Activated CD4-positive, alpha-beta T cell treated with anti-CD3 and anti-CD28 coated beads, Interleukin-2, amount 50 U/mL, for 48 hours (primary cell): ENCODE measurements around the gene LMO4.

ENCODE experiments used
- DNase-seq, 2 experiments: peaks; one replicate each; pipeline ENCODE4 v3.0.0-alpha.2; 2020

The LMO4 gene, protein sequence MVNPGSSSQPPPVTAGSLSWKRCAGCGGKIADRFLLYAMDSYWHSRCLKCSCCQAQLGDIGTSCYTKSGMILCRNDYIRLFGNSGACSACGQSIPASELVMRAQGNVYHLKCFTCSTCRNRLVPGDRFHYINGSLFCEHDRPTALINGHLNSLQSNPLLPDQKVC

DNA sequence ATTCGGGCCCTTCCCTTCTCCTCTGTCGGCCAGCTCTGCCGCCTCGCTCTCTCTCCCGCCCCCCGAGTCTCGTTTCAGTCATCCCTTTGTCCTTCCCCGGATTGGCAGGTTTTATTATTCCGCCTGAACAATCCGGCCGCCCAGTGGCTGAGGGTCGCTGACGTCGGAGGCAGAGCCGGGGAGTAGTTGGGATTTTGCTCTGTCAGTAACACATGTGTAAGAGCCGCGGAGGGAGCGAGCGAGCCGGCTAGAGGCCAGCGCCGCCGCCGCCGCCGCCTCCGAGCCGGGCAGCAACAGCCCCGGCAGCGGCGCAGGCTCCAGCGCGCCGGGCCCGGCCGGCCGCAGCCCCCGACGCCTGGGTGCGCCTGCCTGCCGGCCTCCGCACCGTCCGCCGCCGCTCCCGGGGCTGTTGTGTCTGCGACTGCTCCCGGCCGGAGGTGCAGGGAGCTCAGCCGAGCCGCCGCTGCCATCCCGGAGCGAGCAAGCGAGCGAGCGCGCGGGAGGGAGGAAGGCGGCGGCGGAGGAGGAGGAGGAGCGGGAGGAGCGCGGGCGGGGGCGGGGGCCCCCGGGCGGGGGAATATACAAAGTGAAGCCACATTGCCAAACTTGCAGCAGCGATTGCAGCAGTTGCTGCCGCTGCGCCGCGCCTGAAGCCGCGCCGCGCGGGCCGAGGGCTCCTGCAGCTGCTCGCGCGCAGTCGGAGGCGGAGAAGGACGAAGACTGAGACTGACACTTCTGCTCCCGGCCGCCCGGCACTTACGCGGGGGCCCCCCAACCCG is at the start of gene LMO4:
LMO4 (plus strand) TSS at position 609 of the 779 bp plus-strand sequence. CDS start 3,136 bp downstream, outside the sequence.
- peak; percentile 84 to 89 for DNase-seq

DNA sequence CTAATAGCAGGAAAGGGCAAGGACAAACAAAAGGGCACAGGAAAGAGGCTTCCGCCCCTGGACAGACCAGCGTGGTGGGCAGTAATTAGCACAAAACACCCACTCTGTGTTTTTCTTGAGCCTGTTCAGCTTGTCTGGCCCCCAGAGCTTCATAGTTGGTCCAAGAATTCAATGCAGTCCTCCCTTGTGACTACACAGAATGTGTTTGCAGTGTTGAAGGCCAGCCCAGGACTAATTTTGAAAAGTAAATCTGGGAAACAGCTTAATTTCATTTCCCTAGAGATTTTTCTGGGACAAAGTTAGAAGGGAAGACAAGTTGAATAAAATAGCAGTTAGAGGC is 49.2 kb upstream of the LMO4 start:
- DNase-seq = no peak

DNA sequence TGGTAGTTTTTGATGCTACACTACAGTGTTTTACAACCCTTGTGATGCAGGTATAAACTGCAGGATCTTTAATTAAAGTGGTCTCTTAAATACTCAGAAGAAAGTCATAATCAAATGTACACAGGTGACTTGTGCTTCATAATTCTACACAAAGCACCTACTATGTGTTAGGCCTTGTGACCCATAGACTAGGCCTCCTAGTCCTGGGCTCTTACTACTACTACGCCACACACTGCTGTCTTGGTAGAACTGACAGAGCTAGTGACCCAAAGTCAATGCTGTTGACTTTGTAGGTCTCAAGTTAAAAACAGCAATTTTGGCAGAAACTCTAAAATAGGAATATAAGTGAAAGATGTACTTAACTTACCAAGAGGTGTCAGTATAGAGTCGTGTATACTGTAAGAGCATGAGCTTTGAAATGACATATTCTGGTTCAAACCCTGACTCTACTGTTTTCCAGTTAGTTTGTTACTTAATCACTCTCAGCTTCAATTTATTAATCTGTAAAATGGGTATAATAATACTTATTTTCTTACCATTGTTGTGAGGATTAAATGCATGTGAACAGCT is 48.6 kb upstream of the LMO4 start:
- no peak for DNase-seq

DNA sequence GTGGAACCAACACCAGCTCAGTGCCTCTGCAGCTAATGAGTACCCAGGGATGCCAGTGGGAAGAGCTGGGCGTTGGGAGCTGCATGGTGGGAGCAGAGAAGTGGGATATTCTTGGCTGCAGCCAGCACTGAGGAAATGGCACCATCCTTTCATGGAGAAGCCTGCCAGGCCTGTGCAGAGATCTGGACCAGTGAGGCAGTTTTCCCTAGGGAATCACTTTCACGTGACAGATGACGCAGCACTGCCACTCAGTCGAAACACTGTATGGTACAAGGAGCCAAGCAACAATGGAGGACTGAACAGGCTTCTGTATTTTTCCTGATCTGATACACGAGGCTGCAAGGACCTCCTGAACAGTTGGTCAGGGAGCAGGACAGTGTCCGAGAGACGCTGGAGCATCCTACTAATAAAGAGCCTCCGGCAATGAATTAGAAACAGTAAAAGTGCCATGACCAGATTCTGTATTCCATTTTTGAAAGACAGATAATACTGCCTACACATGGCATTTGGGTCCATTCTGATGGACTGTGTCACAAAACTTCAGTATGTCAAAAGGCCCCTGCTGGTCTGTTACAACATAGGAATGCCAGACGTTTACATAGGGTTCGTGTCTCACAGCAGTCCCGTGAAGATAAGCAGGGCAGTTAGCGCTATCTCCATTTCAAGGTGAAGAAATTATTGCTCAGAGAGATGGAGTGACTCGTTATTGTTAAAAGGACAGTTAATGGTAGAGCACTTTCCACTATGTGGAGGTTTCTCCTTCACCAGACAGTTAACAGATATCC is 44.0 kb upstream of the LMO4 start:
- DNase-seq = no peak

DNA sequence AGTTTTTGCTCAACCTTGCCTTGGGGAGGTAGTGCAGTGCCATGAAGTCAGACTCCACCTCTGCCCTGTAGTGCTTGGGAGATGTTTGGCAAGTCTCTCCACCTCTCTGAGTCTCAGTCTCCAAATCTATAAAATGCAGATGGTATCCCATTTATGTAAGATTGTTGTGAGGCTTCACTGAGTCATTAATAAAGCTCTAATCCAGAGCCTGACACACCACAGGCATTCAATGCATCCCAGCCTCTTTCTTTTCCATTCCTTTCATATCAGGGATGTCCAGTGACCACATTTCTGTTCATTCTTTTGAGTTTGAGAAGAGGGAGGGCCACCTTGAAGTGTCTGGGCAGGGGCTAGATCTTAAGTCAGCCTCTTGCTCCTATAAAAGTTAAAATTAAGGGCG is 37.6 kb upstream of the LMO4 start:
- DNase-seq = no peak

DNA sequence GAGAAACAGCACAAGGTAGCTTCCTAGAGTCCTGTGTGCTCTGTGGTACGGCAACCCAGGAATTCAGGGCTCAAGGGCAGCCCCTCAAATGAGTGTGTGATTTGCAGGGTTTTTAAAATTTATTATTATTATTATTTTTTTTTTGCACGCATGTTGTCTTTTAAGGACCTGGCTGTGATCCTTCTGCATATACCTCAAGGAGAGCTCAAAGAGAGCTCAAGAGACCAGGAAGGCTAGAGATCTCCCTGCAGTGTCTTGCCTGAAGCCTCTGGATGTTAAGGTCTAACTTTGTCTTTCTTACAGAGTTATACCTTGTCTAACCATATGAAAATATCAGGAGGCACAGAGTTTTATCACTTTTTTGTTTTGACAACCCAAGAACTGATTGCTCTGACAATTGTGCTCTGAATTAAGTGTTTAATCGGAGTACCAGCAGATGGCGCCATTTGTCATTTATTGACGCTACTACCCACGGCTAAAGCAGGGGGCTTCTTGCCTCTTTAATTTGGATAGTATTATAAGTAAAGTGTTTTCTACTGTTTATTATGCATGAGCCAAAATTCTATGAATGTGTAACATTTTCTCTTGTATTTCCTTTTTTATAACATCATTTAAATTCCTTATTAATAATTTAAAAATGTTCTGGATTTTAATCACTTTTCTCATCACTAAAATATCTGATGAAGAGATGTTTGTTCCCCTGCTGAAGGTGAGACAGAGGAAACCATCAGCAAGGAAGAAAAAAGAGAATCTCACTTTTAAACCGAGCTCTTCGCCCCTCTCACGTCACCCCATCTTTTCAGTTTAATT is 35.8 kb upstream of the LMO4 start:
- peak; percentile 53 to 65 for DNase-seq

DNA sequence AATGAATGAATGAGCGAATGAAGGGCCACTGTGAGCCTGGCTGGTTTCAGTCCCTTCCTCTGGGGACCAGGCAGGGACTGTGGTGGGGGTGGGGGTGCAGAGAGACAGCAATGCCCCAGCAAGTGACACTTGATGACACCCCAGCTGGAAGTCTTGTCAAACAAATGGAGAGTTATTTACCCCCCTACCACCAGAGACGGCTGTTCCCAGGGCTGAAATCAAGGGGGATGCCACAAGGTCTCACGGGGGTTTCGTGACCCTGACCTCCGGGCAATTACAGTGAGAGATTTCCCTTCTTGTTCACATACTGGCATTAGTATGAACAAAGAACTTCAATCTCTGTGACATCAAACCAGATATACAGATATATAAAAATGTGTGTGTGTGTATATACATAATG is 34.0 kb upstream of the LMO4 start:
- no peak for DNase-seq

DNA sequence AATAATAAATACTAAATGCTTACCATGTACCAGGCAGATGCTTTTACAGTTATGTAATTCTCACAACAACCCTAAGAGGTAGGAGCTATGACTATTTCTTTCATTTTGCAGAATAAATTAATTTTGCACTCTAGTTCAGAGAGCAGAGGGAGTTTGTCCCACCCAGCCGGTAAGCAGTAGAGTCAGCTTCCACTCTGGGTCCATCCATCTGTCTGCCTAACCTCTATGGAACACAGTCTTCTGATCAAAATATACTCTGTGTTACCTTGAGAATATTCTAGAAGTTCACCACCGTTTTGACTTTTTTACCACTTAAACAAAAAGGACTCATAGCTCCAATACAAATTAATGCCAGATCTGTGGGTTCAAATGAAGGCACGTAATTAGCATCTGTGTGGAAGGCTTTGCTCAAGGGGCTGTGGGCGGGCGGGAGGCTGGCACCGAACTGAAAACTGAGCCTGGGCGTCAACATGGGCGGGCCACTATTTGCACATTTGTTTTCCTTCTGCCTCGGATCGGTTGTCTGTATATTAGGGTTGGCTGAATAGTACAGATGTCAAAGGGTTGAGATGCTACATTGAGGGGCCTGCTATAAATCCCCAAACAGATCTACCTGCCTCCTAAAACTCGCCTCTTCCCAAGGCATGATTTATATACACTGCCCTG is 33.1 kb upstream of the LMO4 start:
- no peak for DNase-seq

DNA sequence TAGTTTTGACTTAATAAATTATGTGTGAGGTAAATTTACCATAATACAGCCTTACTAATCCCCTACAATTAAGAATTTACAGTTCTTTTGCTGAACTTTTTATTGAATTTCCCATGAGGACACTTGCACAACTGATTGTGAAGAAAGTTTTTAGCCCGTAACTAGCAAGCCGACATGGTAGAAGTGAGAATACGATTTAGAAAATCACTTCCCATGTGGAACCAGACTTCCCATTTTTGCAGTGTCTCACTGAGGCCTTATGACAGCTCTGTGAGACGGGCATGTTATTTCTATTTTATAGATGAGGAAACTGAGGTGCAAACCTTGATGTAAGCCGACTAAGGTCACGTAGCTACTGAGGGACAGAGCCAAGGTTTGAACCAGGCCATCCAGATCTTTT is 32.5 kb upstream of the LMO4 start:
- DNase-seq = no peak

DNA sequence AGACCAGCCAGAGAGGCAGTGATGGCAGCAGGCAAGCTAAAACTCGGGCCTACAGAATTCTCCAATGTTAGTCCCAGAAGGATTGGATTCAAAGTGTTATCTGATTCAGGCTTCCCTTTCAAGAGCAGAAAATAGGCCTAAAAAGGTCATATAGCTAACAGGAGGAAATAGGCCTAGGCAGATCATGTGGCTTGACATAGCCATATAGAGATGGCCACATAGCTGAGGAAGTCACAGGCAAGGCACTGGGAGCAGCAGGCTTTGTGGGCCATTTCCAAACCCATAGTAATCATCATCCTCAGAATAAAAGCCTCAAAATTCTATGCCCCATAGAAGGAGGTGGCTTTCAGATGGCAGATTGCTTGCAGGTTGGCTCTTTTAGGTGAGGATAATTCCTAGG is 29.0 kb upstream of the LMO4 start:
- no peak for DNase-seq

DNA sequence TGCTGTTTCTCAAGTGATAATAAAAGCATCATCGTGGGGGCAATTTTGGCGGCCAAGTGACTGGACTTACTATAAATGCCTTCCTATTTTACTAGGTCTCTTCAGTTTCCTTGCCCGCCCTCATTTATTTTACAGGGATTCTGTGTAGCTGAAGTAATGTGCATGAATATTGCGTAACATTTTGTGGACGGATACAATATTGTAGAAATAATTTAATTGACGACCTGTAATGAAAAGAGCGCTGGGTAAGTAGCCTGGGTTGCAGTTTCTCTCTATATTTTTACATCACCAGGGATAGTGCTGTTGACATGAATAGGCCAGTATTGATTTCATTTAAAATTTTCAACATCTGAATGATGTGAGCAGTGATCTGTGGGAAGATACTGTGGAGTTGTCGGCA is 28.1 kb upstream of the LMO4 start:
- no peak for DNase-seq

DNA sequence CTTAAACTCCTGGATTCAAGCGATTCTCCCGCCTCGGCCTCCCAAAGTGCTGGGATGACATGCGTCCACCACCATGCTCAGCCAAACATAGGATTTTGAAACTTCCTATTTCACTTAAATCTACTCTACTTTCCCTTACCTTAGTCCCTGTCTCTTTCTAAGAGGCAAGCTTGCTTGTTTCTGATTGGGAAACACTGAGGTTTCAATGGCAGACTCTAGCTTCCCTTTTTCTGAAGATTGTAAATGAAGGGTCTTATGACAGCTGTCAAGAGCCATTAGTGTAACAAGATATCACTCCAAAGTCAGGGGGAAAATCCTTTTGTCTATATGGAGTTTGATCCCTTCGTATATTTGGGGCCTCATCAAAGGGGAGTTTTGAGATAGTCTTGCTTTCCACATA is 23.5 kb upstream of the LMO4 start:
- DNase-seq = no peak

DNA sequence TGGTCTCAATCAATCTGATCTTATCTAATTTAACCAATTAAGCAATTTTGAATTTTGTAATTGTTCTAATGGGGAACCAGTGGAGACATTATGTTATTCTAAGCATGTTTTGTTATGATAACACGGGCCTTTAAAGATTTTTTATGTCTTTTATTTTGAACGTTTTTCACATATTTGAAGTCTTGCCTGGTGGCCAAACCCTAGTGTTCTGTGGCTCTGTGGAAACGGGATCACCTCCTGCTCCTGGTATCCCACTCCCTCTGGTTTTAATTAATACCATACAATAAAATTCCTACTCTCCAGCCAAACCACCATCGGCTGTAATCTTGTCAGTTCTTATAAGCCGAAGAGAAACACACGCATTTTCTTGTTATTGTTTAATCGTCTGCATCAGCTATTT is 22.9 kb upstream of the LMO4 start:
- no peak for DNase-seq

DNA sequence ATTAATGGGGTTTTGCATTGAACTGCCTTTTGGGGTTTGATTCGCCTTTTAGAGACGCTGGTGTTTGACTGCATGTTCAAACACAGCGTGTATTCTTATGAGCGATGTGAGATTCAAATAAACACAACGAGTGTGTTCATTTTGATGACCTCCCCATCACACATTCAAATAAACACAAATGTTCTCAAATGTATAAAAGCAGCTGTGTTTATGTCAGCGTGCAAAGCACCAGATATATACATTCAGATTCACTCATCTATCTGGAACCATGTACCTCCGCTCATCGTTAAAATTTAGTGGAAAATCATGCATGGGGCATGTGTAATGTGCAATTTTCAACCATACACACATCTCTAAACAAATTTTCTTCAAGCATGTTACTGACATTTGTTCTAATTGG is 21.4 kb upstream of the LMO4 start:
- DNase-seq = no peak

DNA sequence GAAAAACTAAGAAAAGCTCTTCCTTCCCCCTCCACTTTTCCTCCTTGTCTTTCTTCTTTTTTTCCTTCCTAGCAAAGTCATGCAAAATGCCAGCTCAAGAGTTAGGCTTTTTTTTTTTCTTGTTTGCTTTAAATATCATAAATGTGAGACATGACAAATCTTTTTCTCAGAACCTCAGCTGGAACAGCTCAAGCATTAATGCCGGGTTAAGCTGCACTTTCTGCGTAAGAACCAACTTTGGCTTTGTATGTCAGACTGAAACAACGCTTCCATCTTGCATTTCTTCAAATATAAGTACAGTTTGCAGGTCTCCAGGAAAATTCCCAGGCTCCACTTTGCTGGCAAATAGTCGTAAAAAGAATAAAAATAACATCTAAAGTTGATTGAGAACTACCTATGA is 20.7 kb upstream of the LMO4 start:
- DNase-seq = no peak

DNA sequence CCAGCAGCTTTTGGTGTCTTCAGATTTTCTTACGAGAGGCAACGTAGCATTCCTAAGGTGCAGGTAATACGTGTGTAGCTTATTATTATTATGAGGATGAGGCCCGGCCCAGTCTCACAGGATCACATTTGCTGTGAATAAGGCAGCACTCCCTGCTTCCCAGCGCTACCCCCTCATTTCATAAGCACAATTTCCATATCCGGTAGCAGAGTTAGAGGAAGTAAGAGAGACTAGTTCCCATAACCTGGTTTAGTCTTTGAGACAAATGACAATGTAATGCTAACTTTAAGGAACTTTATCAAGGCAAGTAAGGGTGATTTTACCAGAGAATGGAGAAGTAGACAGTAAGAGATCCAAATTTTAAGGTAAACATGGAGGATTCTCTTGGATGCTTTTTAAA is 14.6 kb upstream of the LMO4 start:
- DNase-seq = no peak

DNA sequence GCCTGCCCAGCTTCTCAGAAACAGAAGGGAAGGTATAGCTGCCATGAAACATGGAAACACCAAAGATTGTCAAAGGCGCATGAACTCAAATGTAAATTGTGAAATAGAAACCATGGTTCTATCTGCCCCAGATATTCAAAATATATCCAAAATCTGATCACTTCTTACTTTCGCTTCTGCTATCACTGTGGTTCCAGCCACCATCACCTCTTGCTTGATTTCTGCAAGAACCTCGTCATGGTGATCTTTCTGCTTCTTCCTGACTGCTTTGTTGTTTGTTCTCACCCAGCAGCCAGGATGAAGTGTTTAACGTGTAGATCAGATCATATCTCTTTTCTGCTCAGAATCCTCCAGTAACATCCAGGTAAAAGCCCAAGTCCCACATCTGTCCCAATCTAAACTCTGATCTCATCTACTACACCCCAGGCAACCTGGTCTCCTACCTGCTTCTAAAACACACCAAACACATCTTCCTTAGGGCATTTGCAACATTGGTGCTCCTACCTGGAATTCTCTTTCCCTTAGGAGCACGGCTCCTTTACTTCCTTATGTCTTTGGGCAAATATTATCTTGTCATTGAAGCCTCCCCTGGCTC is 10.5 kb upstream of the LMO4 start:
- no peak for DNase-seq

DNA sequence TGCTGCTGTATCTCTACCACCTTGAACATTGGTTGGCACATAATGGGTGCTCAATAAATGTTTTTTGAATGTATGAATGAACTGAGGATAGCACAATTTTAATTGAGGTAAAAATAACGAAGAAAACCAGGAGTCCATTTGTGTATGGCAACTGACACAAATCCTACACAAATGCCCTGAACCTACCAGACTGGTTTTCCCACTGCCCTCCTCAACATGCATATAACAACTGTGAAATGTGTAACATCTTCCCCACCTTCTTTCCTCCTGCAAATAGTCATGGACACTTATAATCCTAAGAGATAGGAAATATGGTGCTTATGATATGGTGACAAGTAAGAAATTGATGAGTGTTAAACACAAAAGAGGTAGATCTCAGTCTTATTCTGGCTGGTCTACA is 9.9 kb upstream of the LMO4 start:
- DNase-seq = no peak

DNA sequence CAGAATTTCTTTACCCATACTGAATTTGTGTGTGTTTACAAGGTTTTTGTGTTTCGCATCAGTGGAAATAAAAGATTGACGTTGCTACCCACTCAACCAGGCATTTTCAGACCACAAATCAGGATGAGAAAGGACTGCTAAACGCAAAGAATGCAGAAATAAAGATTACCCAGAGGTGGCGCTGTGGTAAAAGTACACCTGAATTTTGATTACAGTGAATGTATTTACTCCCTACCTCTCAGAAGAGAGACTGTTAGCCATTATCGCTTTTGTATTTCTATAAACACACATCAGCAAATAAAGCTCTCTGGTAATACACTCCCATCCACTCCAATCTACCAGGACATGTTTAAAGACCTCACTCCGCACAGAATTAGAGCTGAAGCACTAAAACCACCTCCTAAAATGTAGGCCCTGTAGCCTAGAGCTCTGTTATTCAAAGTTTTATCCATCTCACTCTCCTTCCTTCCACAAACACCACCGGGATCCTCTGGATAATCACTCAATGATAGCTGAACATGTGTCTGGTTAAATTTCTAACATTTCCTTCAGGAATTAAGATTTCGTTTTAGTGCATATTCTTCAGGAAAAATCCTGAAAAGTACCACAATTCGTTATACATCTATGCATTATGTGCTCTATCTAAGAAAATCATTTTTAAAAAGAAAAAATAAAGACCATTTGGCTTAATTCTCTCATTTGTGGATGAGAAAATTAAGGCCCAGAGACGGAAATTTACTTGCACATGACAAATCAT is 2.5 kb upstream of the LMO4 start:
- DNase-seq = peak; percentile 21 to 35

DNA sequence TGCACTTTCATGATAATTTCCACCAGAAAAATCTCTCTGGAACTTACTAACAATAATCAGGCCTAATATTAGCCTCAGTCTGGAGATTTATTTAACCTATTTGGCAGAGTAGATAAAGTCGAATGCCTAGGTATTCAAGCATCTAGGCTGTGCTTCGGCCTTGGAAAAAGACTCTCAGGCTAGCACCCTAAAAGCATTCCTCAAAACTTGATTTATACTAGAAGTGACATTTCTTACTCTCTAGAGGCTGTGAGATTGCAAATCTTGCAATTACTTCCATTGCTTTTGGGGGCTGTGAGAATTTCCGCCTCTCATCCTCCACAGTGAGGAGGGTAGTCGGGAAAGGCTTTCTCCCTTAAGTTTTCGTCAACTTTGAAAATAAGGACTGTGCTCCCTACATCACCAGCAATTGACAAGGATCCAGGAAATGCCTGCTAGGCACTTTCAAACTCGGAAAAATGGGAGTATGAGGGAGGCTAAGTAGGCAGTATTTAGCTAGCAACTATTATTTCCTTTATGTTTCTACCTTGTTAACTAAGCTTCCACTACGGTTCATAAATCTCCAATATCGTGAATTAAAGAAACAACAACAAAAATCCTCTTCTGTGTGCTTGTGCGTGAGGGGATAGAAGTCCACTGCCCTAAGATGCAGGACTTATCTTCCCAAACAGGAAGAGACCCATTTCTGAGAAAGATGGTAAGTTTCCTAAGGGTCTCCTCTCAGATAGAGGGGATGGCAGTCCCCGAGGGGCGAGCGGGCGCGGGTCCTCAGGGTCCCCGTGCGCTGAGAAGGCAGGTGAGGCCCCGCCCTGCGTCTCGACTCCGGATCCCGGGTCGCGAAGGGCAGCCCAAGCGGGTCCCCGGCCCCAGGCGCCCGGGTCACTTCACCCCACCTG is 1.1 kb upstream of the LMO4 start:
- DNase-seq = no peak
